A673 (cell line): ENCODE results near the gene FRMD4A.

Source experiments
- EZH2 ChIP-seq: fragments of 200-600 bp; sonication (generic); IDR thresholded peaks from 2 replicates; pipeline ENCODE4 v1.6.1; 2017; ENCODE audit warnings: borderline replicate concordance, low read depth, mild to moderate bottlenecking, mixed read lengths, antibody characterized with exemption, low read length; ENCODE audit not compliant: poor library complexity, severe bottlenecking
- TF ChIP-seq, protein P1 (sequence below): fragments of 300-800, 200-600 bp; sonication (generic); conservative IDR thresholded peaks from 2 replicates; pipeline ENCODE4 v1.5.1; 2017; ENCODE audit warnings: low read depth, mild to moderate bottlenecking, antibody characterized with exemption, low read length, moderate library complexity, mixed read lengths

GRCh38 chr10:14262836-14263425 lies 67.8 kb downstream of the FRMD4A start:
- no peak for TF ChIP-seq EZH2
- TF ChIP-seq, protein P1, sequence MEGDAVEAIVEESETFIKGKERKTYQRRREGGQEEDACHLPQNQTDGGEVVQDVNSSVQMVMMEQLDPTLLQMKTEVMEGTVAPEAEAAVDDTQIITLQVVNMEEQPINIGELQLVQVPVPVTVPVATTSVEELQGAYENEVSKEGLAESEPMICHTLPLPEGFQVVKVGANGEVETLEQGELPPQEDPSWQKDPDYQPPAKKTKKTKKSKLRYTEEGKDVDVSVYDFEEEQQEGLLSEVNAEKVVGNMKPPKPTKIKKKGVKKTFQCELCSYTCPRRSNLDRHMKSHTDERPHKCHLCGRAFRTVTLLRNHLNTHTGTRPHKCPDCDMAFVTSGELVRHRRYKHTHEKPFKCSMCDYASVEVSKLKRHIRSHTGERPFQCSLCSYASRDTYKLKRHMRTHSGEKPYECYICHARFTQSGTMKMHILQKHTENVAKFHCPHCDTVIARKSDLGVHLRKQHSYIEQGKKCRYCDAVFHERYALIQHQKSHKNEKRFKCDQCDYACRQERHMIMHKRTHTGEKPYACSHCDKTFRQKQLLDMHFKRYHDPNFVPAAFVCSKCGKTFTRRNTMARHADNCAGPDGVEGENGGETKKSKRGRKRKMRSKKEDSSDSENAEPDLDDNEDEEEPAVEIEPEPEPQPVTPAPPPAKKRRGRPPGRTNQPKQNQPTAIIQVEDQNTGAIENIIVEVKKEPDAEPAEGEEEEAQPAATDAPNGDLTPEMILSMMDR = no peak
